ENCODE measurements around the gene DDR1.
"Not testable (repeated sequence)": the region's sequence is repeated elsewhere in the genome, so short reads cannot be mapped to it uniquely, and the experiment has no call there.

DDR1 gene

GRCh38 chr6:30918670-30919069 lies 34.4 kb downstream of the DDR1 start:
- TF ChIP-seq CTCF (IDR thresholded peaks at IDR 0.05; ENCODE audit: low read depth, low read length) = no peak
- DNase-seq (ENCODE audit: extremely low read depth, low read depth) = no peak

GRCh38 chr6:30922447-30922852 lies 38.1 kb downstream of the DDR1 start:
- no peak for DNase-seq (ENCODE audit: extremely low read depth, low read depth)
- TF ChIP-seq CTCF (IDR thresholded peaks at IDR 0.05; ENCODE audit: low read depth, low read length) = no peak

GRCh38 chr6:30924040-30924627 lies 39.8 kb downstream of the DDR1 start:
- not testable (repeated sequence) for DNase-seq (ENCODE audit: extremely low read depth, low read depth)

GRCh38 chr6:30926644-30927043 lies 42.3 kb downstream of the DDR1 start:
- no peak for TF ChIP-seq CTCF (IDR thresholded peaks at IDR 0.05; ENCODE audit: low read depth, low read length)
- no peak for DNase-seq (ENCODE audit: extremely low read depth, low read depth)

- DNase-seq (ENCODE audit: extremely low read depth, low read depth) = not testable (repeated sequence)
Measured at GRCh38 chr6:30927080-30927479, 42.8 kb downstream of the DDR1 start.

GRCh38 chr6:30928677-30929076 lies 44.4 kb downstream of the DDR1 start:
- no peak for TF ChIP-seq CTCF (IDR thresholded peaks at IDR 0.05; ENCODE audit: low read depth, low read length)
- DNase-seq (ENCODE audit: extremely low read depth, low read depth) = no peak

GRCh38 chr6:30930506-30930905 lies 46.2 kb downstream of the DDR1 start:
- TF ChIP-seq CTCF (IDR thresholded peaks at IDR 0.05; ENCODE audit: low read depth, low read length) = no peak
- no peak for DNase-seq (ENCODE audit: extremely low read depth, low read depth)

GRCh38 chr6:30931272-30931671 lies 47.0 kb downstream of the DDR1 start:
- no peak for TF ChIP-seq CTCF (IDR thresholded peaks at IDR 0.05; ENCODE audit: low read depth, low read length)
- DNase-seq (ENCODE audit: extremely low read depth, low read depth) = no peak

All from AG09319 (cell line).